Activated CD8-positive, alpha-beta memory T cell treated with anti-CD3 and anti-CD28 coated beads for 48 hours (primary cell): ENCODE measurements around the gene RAB30.
A peak's percentile ranks its signal among the peaks of the same experiment; 100 is the strongest.

Experiments used
- DNase-seq, 3 experiments: peaks; one replicate each; pipeline ENCODE4 v3.0.0-alpha.2; 2020; ENCODE audit warnings: low read depth in 2 of 3, low spot score in 2 of 3

Gene RAB30

GRCh38 chr11:83071567-83072349 is at the start of gene RAB30:
TSS of gene RAB30 (minus strand) at chr11:83071897. CDS start at chr11:82997316, 74,581 bp downstream.
- DNase-seq = peak; percentile 70 to 82 (median 75)

DNA sequence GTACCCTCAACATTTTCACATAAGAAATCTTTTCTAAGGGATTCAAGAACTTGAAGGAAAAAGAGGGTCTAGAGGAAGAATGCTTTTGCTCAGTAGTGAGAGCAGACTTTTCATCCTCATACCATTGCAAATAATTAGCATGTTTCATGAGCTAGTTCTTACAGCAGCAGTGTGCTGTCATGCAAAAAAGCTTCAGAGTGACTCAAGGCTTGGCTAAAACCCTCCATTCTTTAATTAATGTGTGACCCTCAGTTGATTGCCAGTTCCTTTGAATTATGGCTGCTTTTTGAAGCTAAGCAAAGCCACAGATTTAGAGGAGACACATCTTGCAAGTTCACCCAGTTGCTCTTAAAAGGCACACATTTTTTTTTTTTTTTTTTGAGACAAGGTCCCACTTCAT is 48.6 kb upstream of the RAB30 start:
- no peak for DNase-seq

DNA sequence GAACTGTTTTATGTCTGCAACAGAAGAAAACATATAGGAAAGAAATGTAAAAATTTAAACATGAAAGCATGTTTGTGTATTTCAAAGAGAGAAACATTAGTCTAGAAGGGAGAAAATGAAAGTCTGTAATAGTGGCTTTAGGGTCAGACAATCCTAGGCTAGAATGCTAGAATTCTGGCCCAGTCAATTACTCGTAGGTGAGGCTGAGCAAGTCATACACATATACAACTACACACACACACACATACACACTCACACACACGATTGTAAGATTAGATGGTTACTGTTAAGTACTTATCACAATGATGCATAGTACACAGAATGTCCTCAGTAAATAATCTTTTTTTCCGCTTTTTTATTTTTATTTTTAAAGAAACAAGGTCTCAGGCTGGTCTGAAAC is 47.5 kb upstream of the RAB30 start:
- DNase-seq = no peak

- DNase-seq = no peak
Observed at GRCh38 chr11:83118814-83119213, 47.1 kb upstream of the RAB30 start.

DNA sequence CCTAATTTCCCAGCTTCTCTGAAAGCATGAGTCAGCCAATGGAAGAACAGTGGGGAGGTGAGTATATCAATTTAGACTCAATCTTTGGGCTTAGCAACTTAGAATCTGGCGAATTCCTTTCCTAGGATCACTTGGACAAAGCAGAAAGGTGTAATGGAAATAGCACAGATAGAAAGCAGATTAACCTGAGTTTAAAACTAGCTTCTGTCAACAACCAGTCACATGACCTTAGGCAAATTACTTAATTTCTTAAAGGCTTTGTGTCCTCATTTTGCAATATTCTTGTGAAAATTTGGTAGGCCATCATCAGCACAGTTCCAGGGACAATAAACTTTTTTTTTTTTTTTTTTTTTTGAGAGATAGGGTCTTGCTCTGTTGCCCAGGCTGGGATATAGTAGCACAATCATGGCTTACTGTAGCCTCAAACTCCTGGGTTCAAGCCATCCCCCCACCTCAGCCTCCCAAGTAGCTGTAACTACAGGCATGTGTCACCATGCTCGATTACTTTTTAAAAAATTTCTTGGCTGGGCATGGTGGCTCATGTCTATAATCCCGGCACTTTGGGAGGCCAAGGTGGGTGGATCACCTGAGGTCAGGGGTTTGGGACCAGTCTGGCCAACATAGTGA is 44.4 kb upstream of the RAB30 start:
- no peak for DNase-seq

- no peak for DNase-seq
Observed at GRCh38 chr11:83115551-83115950, 43.9 kb upstream of the RAB30 start.

DNA sequence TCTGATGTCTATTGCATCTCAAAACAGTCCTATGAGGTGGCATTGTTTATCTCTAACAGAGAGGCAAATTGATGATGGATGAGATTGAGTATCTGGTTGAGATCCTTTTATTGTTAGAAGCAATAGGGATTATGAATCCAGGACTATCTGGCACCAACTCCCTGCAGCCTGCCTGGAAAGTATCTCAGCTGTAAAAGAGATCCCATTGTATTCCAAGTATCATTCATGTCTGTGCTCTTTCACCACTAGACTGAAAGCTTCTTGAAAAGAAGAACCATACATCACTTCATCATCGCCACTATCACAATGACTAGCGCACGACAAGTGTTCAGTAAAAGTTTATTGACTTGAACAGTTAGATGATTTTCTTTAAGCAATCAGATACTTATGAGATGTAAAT is 43.3 kb upstream of the RAB30 start:
- no peak for DNase-seq

- no peak for DNase-seq
Observed at GRCh38 chr11:83112886-83113285, 41.2 kb upstream of the RAB30 start.

GRCh38 chr11:83105168-83105567 is 33.5 kb upstream of the RAB30 start:
- DNase-seq = no peak

- DNase-seq = no peak
Observed at GRCh38 chr11:83102834-83103233, 31.1 kb upstream of the RAB30 start.

DNA sequence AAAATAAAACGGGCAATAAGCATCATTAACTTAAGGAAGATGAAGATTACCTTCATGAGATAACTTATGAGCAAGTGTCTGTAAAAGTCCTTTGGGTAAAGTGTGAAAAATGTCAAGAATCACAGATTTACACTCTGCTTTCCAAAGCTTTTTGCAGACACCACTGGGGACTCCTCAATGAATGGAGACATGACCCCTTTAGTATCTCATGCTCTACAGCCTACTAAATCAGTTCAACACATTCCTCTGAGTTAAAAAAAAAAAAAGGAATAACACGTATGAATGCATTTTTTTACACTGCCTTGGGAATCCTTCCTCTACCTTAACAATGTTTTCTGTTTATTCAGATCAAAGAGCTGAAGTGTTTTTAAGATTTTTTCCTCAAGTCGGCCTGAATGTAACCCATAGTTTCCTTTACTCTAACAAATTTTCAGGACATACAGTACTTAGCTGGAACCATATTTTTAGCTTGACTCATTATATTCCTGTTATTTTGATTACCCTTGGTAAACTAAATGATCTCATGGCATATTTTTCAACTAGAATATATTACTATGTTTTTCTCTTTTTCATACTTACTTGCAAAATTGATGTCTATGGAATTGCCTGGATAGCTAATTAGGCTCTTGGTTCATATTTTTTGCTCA is 25.9 kb upstream of the RAB30 start:
- no peak for DNase-seq

DNA sequence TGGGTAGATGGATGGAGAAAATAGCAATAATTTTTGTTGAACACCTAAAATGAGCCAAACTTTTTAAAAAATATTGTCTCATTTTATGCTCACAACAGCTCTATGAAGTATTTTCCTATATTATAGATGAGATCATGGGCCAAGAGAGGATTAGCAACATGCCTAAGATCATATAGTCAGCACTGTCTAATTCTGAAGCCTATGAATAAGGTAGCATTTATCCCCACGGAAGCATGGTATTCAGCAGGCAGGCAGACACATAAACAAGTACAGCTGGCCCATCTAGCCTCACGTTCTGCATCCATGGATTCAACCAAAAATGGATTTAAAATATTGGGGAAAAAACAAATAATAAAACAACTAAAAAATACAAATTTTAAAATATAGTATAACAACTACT is 21.9 kb upstream of the RAB30 start:
- DNase-seq = no peak

GRCh38 chr11:83092488-83093384 is 21.0 kb upstream of the RAB30 start:
- DNase-seq = no peak

GRCh38 chr11:83088965-83089364 is 17.3 kb upstream of the RAB30 start:
- DNase-seq = no peak

DNA sequence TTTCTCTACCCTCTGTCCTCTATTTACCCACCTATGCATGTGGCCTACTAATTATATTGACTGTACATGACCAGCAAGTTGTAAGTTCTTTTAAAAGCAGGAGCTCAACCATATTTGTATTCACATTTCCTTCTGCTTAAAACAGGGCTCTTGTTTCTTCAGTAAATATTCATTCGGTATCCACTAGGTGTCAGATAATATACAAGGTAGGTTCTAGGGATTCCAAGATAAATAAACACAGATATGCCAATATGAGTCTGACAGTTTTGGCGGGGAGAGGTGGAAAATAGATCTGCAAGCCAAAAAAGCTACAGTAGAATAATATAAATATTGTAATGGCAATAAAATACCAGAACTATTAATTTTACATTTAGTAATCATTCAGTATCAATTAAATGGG is 15.3 kb upstream of the RAB30 start:
- no peak for DNase-seq

DNA sequence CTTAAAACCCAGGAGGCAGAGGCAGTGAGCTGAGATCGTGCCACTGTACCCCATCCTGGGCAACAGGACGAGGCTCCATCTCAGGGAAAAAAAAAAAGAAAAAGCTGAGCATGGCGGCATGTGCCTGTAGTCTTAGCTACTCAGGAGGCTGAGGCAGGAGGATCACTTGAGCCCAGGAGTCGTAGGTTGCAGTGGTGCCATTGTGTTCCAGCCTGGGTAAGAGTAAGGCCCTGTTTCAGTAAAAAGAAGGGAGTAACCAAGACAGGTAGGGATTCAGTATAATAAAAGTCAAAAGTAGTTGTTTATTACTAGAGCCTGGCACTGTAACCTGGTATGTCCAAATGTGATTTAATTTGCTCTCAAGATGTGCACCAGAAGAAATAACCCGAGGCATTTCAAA is 8.1 kb upstream of the RAB30 start:
- DNase-seq = no peak

GRCh38 chr11:83078269-83078668 is 6.6 kb upstream of the RAB30 start:
- DNase-seq = no peak

GRCh38 chr11:83073884-83074283 is 2.2 kb upstream of the RAB30 start:
- DNase-seq = no peak

DNA sequence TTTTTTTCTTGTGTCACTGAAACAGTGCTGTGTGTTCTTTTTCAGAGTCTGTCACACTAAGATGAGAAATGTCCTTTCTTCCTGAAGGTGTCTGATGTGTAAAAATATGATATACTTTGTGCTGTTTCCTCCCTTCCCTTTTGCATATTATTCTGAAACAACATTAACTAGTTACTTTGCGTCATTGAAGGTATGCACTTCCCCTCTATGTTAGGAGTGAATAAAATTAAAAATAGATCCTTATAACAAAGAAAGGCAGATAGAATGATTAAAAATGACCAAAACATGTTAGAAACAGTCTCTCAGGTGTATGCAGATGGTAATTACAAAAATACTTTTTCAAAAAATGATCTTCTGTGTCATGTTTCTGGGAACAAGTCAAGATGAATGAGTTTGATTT is 1.6 kb upstream of the RAB30 start:
- no peak for DNase-seq

DNA sequence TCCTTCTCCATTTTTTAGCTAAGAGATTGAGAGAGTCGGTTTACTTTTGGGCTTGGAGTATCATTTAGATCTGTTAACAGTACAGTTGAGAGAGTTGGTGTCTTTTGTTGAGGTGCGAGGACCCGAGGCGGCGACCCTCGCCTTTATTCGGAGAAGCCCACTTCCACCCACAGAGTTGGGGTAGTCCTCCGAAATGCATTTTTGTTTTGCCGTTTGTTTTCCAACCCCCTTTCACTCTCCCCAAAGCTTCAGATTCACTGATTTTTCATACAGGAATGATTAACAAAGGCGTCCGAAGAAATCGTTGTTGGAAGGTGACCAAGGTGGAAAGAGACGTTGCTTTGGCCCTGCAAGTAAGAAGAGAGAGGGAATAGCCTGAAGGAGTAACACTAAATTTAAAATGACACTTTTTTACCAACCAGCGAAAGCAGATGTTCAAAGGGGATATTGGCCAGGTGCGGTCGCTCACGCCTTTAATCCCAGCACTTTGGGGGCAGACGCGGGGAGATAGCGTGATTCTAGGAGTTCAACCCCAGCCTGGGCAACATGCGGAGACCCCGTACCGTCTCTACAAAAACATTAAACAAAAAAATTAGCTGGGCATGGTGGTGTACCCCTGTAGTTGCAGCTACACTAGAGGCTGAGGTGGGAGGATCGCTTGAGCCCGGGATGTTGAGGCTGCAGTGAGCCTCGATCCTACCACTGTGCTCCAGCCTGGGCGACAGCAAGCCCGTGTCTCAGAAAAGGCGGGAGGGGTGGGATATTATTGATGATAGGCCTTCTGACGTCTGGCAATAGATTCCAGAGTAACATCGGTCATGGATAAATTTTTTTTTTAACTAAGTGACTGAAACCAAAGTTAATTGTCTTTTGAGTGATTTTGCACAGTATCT is 899 bp upstream of the RAB30 start:
- DNase-seq = no peak
